ENCODE results near the gene GREM1.

GRCh38 chr15:32778391-32779176 lies 60.8 kb downstream of the GREM1 start:
- TF ChIP-seq CTCF (IDR thresholded peaks at IDR 0.05; ENCODE audit: poor library complexity) (no peak), EZH2 (IDR thresholded peaks at IDR 0.05; ENCODE audit: borderline replicate concordance) (no peak)
